NB4 (cell line): ENCODE measurements around the gene SLC52A3.

Source experiments
- MYC ChIP-seq: IDR thresholded peaks from 2 replicates; pipeline ENCODE4 v1.6.1; 2011; ENCODE audit warnings: low read depth, low read length
- TF ChIP-seq, protein P1 (sequence below): IDR thresholded peaks from one replicate; pipeline ENCODE4 v1.5.1; 2012; ENCODE audit warnings: low read depth, low read length

GRCh38 chr20:787825-788224, 19.5 kb upstream of the SLC52A3 start:
- TF ChIP-seq, protein P1, sequence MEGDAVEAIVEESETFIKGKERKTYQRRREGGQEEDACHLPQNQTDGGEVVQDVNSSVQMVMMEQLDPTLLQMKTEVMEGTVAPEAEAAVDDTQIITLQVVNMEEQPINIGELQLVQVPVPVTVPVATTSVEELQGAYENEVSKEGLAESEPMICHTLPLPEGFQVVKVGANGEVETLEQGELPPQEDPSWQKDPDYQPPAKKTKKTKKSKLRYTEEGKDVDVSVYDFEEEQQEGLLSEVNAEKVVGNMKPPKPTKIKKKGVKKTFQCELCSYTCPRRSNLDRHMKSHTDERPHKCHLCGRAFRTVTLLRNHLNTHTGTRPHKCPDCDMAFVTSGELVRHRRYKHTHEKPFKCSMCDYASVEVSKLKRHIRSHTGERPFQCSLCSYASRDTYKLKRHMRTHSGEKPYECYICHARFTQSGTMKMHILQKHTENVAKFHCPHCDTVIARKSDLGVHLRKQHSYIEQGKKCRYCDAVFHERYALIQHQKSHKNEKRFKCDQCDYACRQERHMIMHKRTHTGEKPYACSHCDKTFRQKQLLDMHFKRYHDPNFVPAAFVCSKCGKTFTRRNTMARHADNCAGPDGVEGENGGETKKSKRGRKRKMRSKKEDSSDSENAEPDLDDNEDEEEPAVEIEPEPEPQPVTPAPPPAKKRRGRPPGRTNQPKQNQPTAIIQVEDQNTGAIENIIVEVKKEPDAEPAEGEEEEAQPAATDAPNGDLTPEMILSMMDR, result no peak
- TF ChIP-seq MYC, result no peak
